Measurements from ENCODE around the gene OR1J4.
"Not testable (repeated sequence)": the region's sequence is repeated elsewhere in the genome, so short reads cannot be mapped to it uniquely, and the experiment has no call there.

The OR1J4 gene

GRCh38 chr9:122518841-122519240 lies at the start of gene OR1J4:
Gene OR1J4 (plus strand): TSS chr9:122519141. CDS start chr9:122519141, 0 bp downstream.
- DNase-seq = no peak

DNA sequence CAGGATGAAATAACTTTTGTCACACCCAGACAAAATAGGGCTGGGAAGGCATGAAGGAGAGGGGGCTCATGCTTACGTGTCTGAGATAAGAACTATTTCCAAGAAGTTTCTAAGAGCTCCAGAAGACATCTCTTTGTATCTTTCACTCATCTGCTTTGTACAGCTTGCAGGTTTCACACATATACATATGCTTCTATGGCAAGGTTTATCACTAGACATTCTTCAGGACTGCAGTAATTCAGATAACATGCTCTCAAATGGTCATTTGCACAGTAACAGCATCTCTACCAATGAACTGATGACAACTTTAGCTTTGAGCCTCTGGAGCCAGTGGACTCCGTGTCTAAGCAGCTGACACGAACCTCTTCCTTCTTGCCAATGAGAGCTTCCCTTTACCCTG lies 44.4 kb upstream of the OR1J4 start:
- DNase-seq = peak; percentile 60

DNA sequence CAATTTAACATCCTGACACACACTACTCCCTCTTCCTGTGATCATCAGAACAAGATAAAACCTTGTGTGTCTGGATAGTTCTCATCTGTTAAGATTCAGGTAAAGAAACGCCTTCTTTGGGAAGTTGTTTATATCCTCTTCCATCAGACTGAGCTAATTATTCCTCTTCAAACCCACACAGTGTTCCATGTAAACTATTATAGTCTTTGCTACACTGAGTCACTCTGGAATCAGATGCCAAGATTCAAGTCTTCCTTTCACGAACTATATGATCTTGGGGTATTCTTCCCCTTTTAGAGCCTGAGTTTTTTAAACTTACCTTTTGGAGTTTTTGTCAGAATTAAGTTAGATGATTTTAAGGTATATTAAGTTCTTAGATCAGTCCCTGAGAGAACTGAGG lies 43.2 kb upstream of the OR1J4 start:
- DNase-seq = no peak

DNA sequence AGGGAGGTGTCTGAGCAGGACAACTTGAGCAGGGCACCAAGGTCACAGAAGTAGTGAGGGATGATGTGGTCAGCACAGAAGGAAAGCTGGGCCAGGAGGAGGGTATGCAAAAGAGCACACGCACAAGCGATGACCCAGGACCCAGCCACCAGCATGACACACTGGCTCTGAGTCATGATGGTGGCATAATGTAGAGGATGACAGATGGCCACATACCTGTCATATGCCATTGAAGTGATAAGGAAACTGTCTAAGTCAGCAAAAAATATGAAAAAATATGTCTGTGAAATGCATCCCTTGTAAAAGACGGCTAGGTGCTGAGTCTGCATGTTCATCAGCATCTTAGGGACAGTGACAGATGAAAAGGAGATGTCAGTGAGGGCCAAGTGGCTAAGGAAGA lies 41.6 kb upstream of the OR1J4 start:
- no peak for DNase-seq

DNA sequence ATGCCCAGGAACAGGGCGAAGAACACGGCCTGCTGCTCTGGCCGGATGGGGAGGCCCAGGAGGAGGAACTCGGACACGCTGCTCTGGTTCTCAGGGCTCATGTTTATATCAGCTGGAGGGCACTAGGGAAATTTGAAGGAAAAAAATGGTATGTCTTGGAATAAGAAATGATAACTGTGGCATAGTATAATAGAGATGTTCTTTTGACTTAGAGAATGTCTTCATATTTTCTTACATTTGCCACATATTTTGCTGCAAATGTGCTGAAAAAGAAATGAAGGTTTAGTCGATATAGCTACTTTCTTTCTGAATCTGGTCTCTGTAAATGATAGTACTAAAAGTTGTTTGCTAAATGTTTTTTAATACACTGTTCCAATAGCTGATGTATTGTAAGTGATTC lies 41.1 kb upstream of the OR1J4 start, which contains the start of gene OR1J1:
Gene OR1J1, minus strand, starts transcription at position 101 of the 400 bp plus-strand sequence. Its CDS starts 0 bp downstream, at position 101.
- DNase-seq = no peak

GRCh38 chr9:122479062-122479461 lies 39.9 kb upstream of the OR1J4 start:
- no peak for DNase-seq

DNA sequence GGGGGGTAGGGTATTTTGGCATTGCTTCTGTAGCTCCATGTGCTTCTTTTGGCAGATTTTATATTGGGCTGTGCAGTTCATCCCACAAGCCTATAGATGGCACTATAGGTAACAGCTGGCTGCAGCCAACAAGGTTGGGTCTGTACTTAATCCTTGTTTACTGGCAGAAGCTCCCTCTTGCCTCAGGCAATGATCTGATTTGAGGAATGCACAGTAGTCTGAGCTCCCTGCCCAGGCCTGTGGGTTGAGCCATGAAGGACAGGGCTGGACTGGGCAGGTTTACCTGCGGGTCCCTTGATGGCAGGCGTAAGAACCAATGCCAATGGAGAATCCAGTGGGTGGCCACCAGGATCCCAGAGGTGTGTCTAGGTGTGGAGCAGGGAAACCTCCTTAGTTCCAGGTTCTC lies 20.1 kb upstream of the OR1J4 start:
- peak; percentile 56 for DNase-seq

- no peak for DNase-seq
Measured at GRCh38 chr9:122506964-122507363, 12.0 kb upstream of the OR1J4 start.

GRCh38 chr9:122510502-122510901 lies 8.4 kb upstream of the OR1J4 start, which contains the start of gene OR1J2:
Gene OR1J2 (plus strand): TSS chr9:122510802. CDS start chr9:122510802, 0 bp downstream.
- no peak for DNase-seq

DNA sequence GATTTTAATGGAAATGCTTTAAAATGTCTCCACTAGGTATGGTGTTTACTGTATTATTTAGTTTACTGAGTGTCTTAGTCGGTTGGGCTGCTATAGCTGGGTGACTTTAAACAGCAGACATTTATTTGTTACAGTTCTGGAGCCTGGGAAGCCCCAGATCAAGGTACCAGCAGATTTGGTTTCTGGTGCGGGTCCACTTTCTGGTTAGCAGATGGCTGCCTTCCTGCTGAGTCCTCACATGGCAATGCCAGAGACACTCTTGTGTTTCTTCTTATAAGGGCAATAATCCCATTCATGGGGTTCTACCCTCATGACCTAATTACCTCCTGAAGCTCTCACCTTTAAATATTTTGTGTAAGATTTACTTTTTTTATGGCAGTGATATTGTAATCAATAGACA lies 715 bp upstream of the OR1J4 start:
- DNase-seq = no peak

DNA sequence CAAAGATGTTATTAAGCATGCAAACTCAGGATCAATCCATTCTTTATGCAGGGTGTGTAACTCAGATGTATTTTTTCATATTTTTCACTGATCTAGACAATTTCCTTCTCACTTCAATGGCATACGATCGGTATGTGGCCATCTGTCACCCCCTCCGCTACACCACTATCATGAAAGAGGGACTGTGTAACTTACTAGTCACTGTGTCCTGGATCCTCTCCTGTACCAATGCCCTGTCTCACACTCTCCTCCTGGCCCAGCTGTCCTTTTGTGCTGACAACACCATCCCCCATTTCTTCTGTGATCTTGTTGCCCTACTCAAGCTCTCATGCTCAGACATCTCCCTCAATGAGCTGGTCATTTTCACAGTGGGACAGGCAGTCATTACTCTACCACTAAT lies 435 bp downstream of the OR1J4 start:
- no peak for DNase-seq

GRCh38 chr9:122526602-122527001 lies 7.7 kb downstream of the OR1J4 start:
- DNase-seq = no peak

DNA sequence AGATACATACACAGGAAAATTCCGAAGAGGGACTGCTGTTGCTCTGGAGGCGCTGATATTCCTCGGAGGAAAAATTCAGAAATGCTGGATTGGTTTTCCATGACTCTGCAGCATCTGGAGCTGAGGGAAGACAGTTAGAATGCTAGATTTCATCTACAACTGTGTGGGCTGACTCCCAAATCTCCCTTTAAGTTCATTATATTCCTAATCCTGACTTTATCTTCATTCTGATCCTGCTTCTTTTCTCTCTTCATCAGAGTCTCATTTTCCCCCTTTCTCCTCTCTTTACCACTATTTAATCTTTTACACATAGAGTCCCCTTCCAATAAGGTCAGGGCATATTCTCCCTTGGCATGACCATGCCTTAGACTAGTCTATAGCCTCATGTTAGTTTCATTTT lies 8.3 kb downstream of the OR1J4 start, which contains the start of gene OR1N1:
Gene OR1N1, minus strand, starts transcription at position 101 of the 400 bp plus-strand sequence. Its CDS starts 0 bp downstream, at position 101.
- no peak for DNase-seq

GRCh38 chr9:122531157-122531556 lies 12.2 kb downstream of the OR1J4 start:
- not testable (repeated sequence) for DNase-seq

DNA sequence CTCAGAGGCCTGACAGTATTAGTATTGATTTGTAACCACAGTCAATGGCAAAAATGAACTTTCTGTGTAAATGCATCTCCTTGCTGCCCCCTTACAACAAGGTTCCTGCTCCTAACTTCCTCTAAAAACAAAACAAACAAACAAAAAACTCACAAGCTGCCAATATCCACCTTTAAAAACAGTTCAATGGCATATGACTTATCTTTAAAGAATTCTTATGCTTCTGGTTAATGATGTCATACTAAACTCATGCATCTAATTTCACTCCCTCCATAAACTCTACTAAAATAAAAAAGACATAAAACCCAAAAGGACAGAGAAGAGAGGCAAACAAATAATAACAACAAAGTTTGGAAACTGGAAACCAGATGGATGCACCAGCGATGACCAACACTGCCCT lies 17.2 kb downstream of the OR1J4 start:
- no peak for DNase-seq

- not testable (repeated sequence) for DNase-seq
Measured at GRCh38 chr9:122537066-122537465, 18.1 kb downstream of the OR1J4 start.

DNA sequence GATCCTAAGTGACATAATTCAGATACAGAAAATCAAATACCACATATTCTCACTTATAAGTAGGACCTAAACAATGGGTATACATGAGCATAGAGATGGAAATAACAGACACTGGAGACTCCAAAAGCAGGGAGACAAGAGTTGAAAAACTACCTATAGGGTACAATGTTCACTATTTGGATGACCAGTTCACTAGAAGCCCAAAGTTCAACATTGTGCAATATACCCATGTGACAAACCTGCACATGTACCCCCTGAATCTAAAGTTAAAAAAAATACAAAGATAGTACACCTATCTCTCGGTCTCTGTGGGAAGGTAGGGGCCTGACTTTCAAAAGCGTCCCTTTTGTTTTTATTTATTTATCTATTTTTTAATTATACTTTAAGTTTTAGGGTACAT lies 19.8 kb downstream of the OR1J4 start:
- no peak for DNase-seq

DNA sequence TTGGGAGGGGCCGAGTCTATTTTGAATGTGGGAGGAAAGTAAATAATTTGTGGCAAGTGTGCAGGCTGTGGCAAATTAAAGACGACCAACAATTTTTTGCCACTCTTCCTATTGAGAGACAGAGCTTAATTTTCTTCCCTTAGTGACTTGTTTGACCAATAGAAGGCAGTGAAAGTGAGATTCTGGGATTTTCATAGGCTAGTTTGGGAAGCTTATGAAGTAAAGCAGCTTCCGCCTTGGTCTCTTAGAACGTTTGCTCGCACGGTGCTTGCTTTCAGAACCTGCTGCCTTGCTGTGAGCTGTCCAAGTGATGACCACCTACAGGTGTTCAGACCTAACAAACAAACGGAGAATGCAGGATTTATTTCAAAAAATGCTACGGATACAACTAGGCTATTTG lies 27.3 kb downstream of the OR1J4 start:
- no peak for DNase-seq

GRCh38 chr9:122551371-122551770 lies 32.4 kb downstream of the OR1J4 start:
- no peak for DNase-seq

GRCh38 chr9:122552812-122553211 lies 33.9 kb downstream of the OR1J4 start, which contains the start of gene OR1N2:
Gene OR1N2 (plus strand): TSS chr9:122553112. CDS start chr9:122553212, 100 bp downstream.
- DNase-seq = no peak

DNA sequence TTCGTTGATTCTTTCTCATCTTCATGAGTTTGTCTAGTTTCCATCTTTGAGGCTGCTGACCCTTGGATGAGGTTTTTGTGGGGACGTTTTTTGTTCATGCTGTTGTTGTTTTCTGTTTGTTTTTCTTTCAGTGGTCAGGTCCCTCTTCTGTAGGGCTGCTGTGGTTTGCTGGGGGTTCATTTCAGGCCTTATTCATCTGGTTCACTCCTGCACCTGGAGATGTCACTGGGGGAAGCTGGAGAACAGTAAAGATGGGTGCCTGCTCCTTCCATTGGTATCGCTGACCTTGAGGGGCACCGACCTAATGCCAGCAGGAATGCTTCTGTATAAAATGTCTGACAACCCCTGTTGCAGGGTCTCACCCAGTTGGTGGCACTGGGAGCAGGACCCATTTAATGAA lies 42.5 kb downstream of the OR1J4 start:
- DNase-seq = no peak

DNA sequence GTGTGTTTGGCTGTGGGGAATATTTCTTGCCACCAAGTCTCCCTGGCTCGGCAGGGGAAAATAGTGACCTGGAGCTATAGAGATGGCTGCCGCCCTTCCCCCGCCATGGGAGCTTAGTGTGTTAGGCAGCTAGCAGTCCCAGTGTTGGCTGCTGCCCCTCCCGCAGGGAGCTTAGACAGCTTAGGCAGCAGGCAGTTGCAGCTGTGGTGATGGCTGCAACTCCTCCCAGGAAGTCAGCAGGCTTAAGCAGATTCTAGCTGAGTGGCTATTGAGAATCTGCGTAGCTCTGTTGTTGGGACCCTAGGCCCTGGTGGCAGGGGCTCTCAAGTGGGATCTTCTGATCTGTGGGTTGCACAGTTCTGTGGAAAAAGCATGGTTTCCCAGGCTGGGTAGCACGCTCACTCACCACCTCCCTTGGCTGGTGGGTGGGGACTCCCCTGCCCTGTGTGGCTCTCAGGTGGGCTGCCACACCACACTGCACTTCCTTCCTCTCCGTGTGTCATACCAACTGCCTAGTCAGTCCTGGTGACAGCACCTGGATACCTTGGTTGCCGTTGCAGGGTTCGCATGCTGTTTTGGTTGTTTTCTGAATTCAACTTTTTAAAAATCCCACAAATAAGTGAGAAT lies 43.3 kb downstream of the OR1J4 start:
- no peak for DNase-seq

- no peak for DNase-seq
Measured at GRCh38 chr9:122567901-122568300, 49.0 kb downstream of the OR1J4 start.

All from hematopoietic multipotent progenitor cell treated with erythropoietin and hydrocortisone succinate and interleukin-3 and kit ligand, for 8 days (in vitro differentiated cells).